ENCODE results near the gene PARP16. TPM values are rescaled to one million over a fixed set of nuclear protein-coding genes. Genes with fewer than 3 reads are reported as not detected.

The PARP16 gene
- total and polyA plus RNA-seq, 2 donors = 7.9 to 12.7 TPM

GRCh38 chr15:65318870-65319356 is 32.2 kb upstream of the PARP16 start:
- H3K4me3 ChIP-seq (ENCODE audit: low read length in 2 of 2) = no peak overlapping the region
- 39% methylated on average over 5 of the region's 5 CpGs for whole genome bisulfite sequencing
- H3K4me1 ChIP-seq (ENCODE audit: control insufficient read depth in 2 of 2, insufficient read depth in 2 of 2, low read length in 2 of 2) = peaks cover 0 to 4% of the 10 kb centered on the region in 2 donors
- no peak overlapping the region for H3K27ac ChIP-seq (ENCODE audit: low read depth in 1 of 2, low read length in 1 of 2)
- no peaks in the 10 kb centered on the region for H3K36me3 ChIP-seq (ENCODE audit: control insufficient read depth in 2 of 2, insufficient read depth in 2 of 2, low read length in 1 of 2)
- peaks cover 0 to 2% of the 10 kb centered on the region in 2 donors for H3K27me3 ChIP-seq (ENCODE audit: control insufficient read depth in 2 of 2, insufficient read depth in 1 of 2, low read length in 1 of 2)
- peak in 6 of 9 donors; percentile 34 to 77 (median 57) for DNase-seq (ENCODE audit: low read depth in 6 of 9, low spot score in 9 of 9)
- H3K9me3 ChIP-seq (ENCODE audit: control insufficient read depth in 2 of 2, insufficient read depth in 1 of 2, low read length in 1 of 2) = no peaks in the 10 kb centered on the region

GRCh38 chr15:65312400-65312916 is 25.8 kb upstream of the PARP16 start:
- no peak for DNase-seq (ENCODE audit: low read depth in 6 of 9, low spot score in 9 of 9)

GRCh38 chr15:65311760-65312159 is 25.1 kb upstream of the PARP16 start:
- no peak overlapping the region for H3K27ac ChIP-seq (ENCODE audit: low read depth in 1 of 2, low read length in 1 of 2)
- WGBS = 20% methylated on average over 3 of the region's 3 CpGs

More at GRCh38 chr15:65312400-65312916, 25.8 kb upstream of the PARP16 start:
- Histone ChIP-seq H3K4me3 (ENCODE audit: low read length in 2 of 2) (no peak overlapping the region), H3K9me3 (ENCODE audit: control insufficient read depth in 2 of 2, insufficient read depth in 1 of 2, low read length in 1 of 2) (no peaks in the 10 kb centered on the region), H3K27me3 (ENCODE audit: control insufficient read depth in 2 of 2, insufficient read depth in 1 of 2, low read length in 1 of 2) (peaks cover 0 to 9% of the 10 kb centered on the region in 2 donors), H3K27ac (ENCODE audit: low read depth in 1 of 2, low read length in 1 of 2) (no peak overlapping the region), H3K4me1 (ENCODE audit: control insufficient read depth in 2 of 2, insufficient read depth in 2 of 2, low read length in 2 of 2) (no peaks in the 10 kb centered on the region), H3K36me3 (ENCODE audit: control insufficient read depth in 2 of 2, insufficient read depth in 2 of 2, low read length in 1 of 2) (no peaks in the 10 kb centered on the region)
- WGBS = 95% methylated on average over 11 of the region's 11 CpGs

GRCh38 chr15:65310431-65311137 is 23.9 kb upstream of the PARP16 start:
- Histone ChIP-seq H3K36me3 (ENCODE audit: control insufficient read depth in 2 of 2, insufficient read depth in 2 of 2, low read length in 1 of 2) (no peaks in the 10 kb centered on the region), H3K9me3 (ENCODE audit: control insufficient read depth in 2 of 2, insufficient read depth in 1 of 2, low read length in 1 of 2) (no peaks in the 10 kb centered on the region), H3K27ac (ENCODE audit: low read depth in 1 of 2, low read length in 1 of 2) (no peak overlapping the region), H3K27me3 (ENCODE audit: control insufficient read depth in 2 of 2, insufficient read depth in 1 of 2, low read length in 1 of 2) (peaks cover 0 to 9% of the 10 kb centered on the region in 2 donors), H3K4me1 (ENCODE audit: control insufficient read depth in 2 of 2, insufficient read depth in 2 of 2, low read length in 2 of 2) (no peaks in the 10 kb centered on the region), H3K4me3 (ENCODE audit: low read length in 2 of 2) (no peak overlapping the region)
- no peak for DNase-seq (ENCODE audit: low read depth in 6 of 9, low spot score in 9 of 9)
- WGBS = 96% methylated on average over 10 of the region's 10 CpGs

More at GRCh38 chr15:65311760-65312159, 25.1 kb upstream of the PARP16 start:
- Histone ChIP-seq H3K9me3 (ENCODE audit: control insufficient read depth in 2 of 2, insufficient read depth in 1 of 2, low read length in 1 of 2) (no peaks in the 10 kb centered on the region), H3K36me3 (ENCODE audit: control insufficient read depth in 2 of 2, insufficient read depth in 2 of 2, low read length in 1 of 2) (no peaks in the 10 kb centered on the region), H3K4me3 (ENCODE audit: low read length in 2 of 2) (no peak overlapping the region), H3K27me3 (ENCODE audit: control insufficient read depth in 2 of 2, insufficient read depth in 1 of 2, low read length in 1 of 2) (peaks cover 0 to 9% of the 10 kb centered on the region in 2 donors), H3K4me1 (ENCODE audit: control insufficient read depth in 2 of 2, insufficient read depth in 2 of 2, low read length in 2 of 2) (no peaks in the 10 kb centered on the region)
- DNase-seq (ENCODE audit: low read depth in 6 of 9, low spot score in 9 of 9) = no peak

GRCh38 chr15:65309882-65310418 is 23.3 kb upstream of the PARP16 start:
- Histone ChIP-seq H3K36me3 (ENCODE audit: control insufficient read depth in 2 of 2, insufficient read depth in 2 of 2, low read length in 1 of 2) (no peaks in the 10 kb centered on the region), H3K27me3 (ENCODE audit: control insufficient read depth in 2 of 2, insufficient read depth in 1 of 2, low read length in 1 of 2) (peaks cover 0 to 9% of the 10 kb centered on the region in 2 donors), H3K27ac (ENCODE audit: low read depth in 1 of 2, low read length in 1 of 2) (no peak overlapping the region), H3K4me1 (ENCODE audit: control insufficient read depth in 2 of 2, insufficient read depth in 2 of 2, low read length in 2 of 2) (peaks cover 0 to 4% of the 10 kb centered on the region in 2 donors), H3K4me3 (ENCODE audit: low read length in 2 of 2) (no peak overlapping the region), H3K9me3 (ENCODE audit: control insufficient read depth in 2 of 2, insufficient read depth in 1 of 2, low read length in 1 of 2) (no peaks in the 10 kb centered on the region)
- WGBS = 96% methylated on average over 12 of the region's 12 CpGs
- no peak for DNase-seq (ENCODE audit: low read depth in 6 of 9, low spot score in 9 of 9)

- peaks cover 0 to 9% of the 10 kb centered on the region in 2 donors for H3K27me3 ChIP-seq (ENCODE audit: control insufficient read depth in 2 of 2, insufficient read depth in 1 of 2, low read length in 1 of 2)
- 93% methylated on average over 6 of the region's 6 CpGs for WGBS
- H3K4me1 ChIP-seq (ENCODE audit: control insufficient read depth in 2 of 2, insufficient read depth in 2 of 2, low read length in 2 of 2) = peaks cover 4 to 14% of the 10 kb centered on the region in 2 donors
- DNase-seq (ENCODE audit: low read depth in 6 of 9, low spot score in 9 of 9) = no peak
- no peaks in the 10 kb centered on the region for H3K36me3 ChIP-seq (ENCODE audit: control insufficient read depth in 2 of 2, insufficient read depth in 2 of 2, low read length in 1 of 2)
- H3K27ac ChIP-seq (ENCODE audit: low read depth in 1 of 2, low read length in 1 of 2) = no peak overlapping the region
- no peaks in the 10 kb centered on the region for H3K9me3 ChIP-seq (ENCODE audit: control insufficient read depth in 2 of 2, insufficient read depth in 1 of 2, low read length in 1 of 2)
- H3K4me3 ChIP-seq (ENCODE audit: low read length in 2 of 2) = no peak overlapping the region
These were observed 21.3 kb upstream of the PARP16 start for GRCh38 chr15:65307978-65308377.

- no peak overlapping the region for H3K27ac ChIP-seq (ENCODE audit: low read depth in 1 of 2, low read length in 1 of 2)
These were observed 19.9 kb upstream of the PARP16 start for GRCh38 chr15:65306551-65306950.

GRCh38 chr15:65305776-65306175 is 19.1 kb upstream of the PARP16 start:
- H3K27me3 ChIP-seq (ENCODE audit: control insufficient read depth in 2 of 2, insufficient read depth in 1 of 2, low read length in 1 of 2) = no peaks in the 10 kb centered on the region
- H3K27ac ChIP-seq (ENCODE audit: low read depth in 1 of 2, low read length in 1 of 2) = no peak overlapping the region

More at GRCh38 chr15:65306551-65306950, 19.9 kb upstream of the PARP16 start:
- H3K9me3 ChIP-seq (ENCODE audit: control insufficient read depth in 2 of 2, insufficient read depth in 1 of 2, low read length in 1 of 2) = no peaks in the 10 kb centered on the region
- H3K4me1 ChIP-seq (ENCODE audit: control insufficient read depth in 2 of 2, insufficient read depth in 2 of 2, low read length in 2 of 2) = peaks cover 4 to 14% of the 10 kb centered on the region in 2 donors
- no peaks in the 10 kb centered on the region for H3K36me3 ChIP-seq (ENCODE audit: control insufficient read depth in 2 of 2, insufficient read depth in 2 of 2, low read length in 1 of 2)
- no peaks in the 10 kb centered on the region for H3K27me3 ChIP-seq (ENCODE audit: control insufficient read depth in 2 of 2, insufficient read depth in 1 of 2, low read length in 1 of 2)
- no peak for DNase-seq (ENCODE audit: low read depth in 6 of 9, low spot score in 9 of 9)
- H3K4me3 ChIP-seq (ENCODE audit: low read length in 2 of 2) = no peak overlapping the region

GRCh38 chr15:65305150-65305758 is 18.6 kb upstream of the PARP16 start:
- H3K4me3 ChIP-seq (ENCODE audit: low read length in 2 of 2) = peak overlapping the region; percentile 11 to 73
- H3K36me3 ChIP-seq (ENCODE audit: control insufficient read depth in 2 of 2, insufficient read depth in 2 of 2, low read length in 1 of 2) = no peaks in the 10 kb centered on the region
- peaks cover 0 to 4% of the 10 kb centered on the region in 2 donors for H3K9me3 ChIP-seq (ENCODE audit: control insufficient read depth in 2 of 2, insufficient read depth in 1 of 2, low read length in 1 of 2)
- DNase-seq (ENCODE audit: low read depth in 6 of 9, low spot score in 9 of 9) = no peak
- WGBS = 64% methylated on average over 14 of the region's 14 CpGs
- no peaks in the 10 kb centered on the region for H3K27me3 ChIP-seq (ENCODE audit: control insufficient read depth in 2 of 2, insufficient read depth in 1 of 2, low read length in 1 of 2)
- H3K27ac ChIP-seq (ENCODE audit: low read depth in 1 of 2, low read length in 1 of 2) = peak overlapping the region; percentile 92 to 94
- H3K4me1 ChIP-seq (ENCODE audit: control insufficient read depth in 2 of 2, insufficient read depth in 2 of 2, low read length in 2 of 2) = peaks cover 4 to 16% of the 10 kb centered on the region in 2 donors

More at GRCh38 chr15:65305776-65306175, 19.1 kb upstream of the PARP16 start:
- DNase-seq (ENCODE audit: low read depth in 6 of 9, low spot score in 9 of 9) = no peak
- Histone ChIP-seq H3K9me3 (ENCODE audit: control insufficient read depth in 2 of 2, insufficient read depth in 1 of 2, low read length in 1 of 2) (peaks cover 0 to 4% of the 10 kb centered on the region in 2 donors), H3K4me3 (ENCODE audit: low read length in 2 of 2) (no peak overlapping the region), H3K36me3 (ENCODE audit: control insufficient read depth in 2 of 2, insufficient read depth in 2 of 2, low read length in 1 of 2) (no peaks in the 10 kb centered on the region), H3K4me1 (ENCODE audit: control insufficient read depth in 2 of 2, insufficient read depth in 2 of 2, low read length in 2 of 2) (peaks cover 4 to 14% of the 10 kb centered on the region in 2 donors)
- 92% methylated on average over 3 of the region's 3 CpGs for WGBS

All from thymus (tissue), 11 donors.